Measurements from ENCODE around the gene ACOT11. TPM values are rescaled to one million over a fixed set of nuclear protein-coding genes. Genes with fewer than 3 reads are reported as not detected.
"Not testable (repeated sequence)": the region's sequence is repeated elsewhere in the genome, so short reads cannot be mapped to it uniquely, and the experiment has no call there.

The ACOT11 gene
- polyA plus RNA-seq, 1 experiment, result 2.4 TPM

GRCh38 chr1:54519709-54520108, 28.3 kb upstream of the ACOT11 start:
- H3K36me3 ChIP-seq (ENCODE audit: control insufficient read depth, insufficient read depth, low read length), result no peaks in the 10 kb centered on the region
- ChIA-PET CTCF (no interaction called here), POLR2A (no interaction called here)
- DNase-seq (ENCODE audit: low read depth), result no peak
- H3K4me3 ChIP-seq (ENCODE audit: low read depth, low read length), result no peak overlapping the region
- no peaks in the 10 kb centered on the region for H3K27me3 ChIP-seq (ENCODE audit: control insufficient read depth, insufficient read depth, low read length)
- 0 out of 2 replicates have a peak, but pooled peaks have one; percentile 13 for TF ChIP-seq CTCF (IDR thresholded peaks at IDR 0.05; ENCODE audit: insufficient read depth, low read depth, low read length)

GRCh38 chr1:54520631-54521321, 27.3 kb upstream of the ACOT11 start:
- POLR2A ChIA-PET, result interaction anchor here (0.6 kb wide), 1 partner anchor 13 kb away, joined by 7 read pairs; no protein-coding TSS in a partner anchor
- CTCF ChIA-PET, result no interaction called here
- no peak for TF ChIP-seq CTCF (IDR thresholded peaks at IDR 0.05; ENCODE audit: insufficient read depth, low read depth, low read length)
- H3K27me3 ChIP-seq (ENCODE audit: control insufficient read depth, insufficient read depth, low read length), result no peaks in the 10 kb centered on the region
- no peak for DNase-seq (ENCODE audit: low read depth)
- H3K4me3 ChIP-seq (ENCODE audit: low read depth, low read length), result no peak overlapping the region
- H3K36me3 ChIP-seq (ENCODE audit: control insufficient read depth, insufficient read depth, low read length), result no peaks in the 10 kb centered on the region

- H3K4me3 ChIP-seq (ENCODE audit: low read depth, low read length); H3K36me3 ChIP-seq (ENCODE audit: control insufficient read depth, insufficient read depth, low read length); H3K27me3 ChIP-seq (ENCODE audit: control insufficient read depth, insufficient read depth, low read length); POLR2A ChIA-PET; DNase-seq (ENCODE audit: low read depth): not testable (repeated sequence)
- CTCF ChIA-PET, result interaction anchor here (0.9 kb wide), 1 partner anchor 21 kb away, joined by 3 read pairs; no protein-coding TSS in a partner anchor
These were observed 21.5 kb upstream of the ACOT11 start for GRCh38 chr1:54526565-54526964.

GRCh38 chr1:54528613-54529012, 19.4 kb upstream of the ACOT11 start:
- no peak for DNase-seq (ENCODE audit: low read depth)
- no peaks in the 10 kb centered on the region for H3K27me3 ChIP-seq (ENCODE audit: control insufficient read depth, insufficient read depth, low read length)
- no peaks in the 10 kb centered on the region for H3K36me3 ChIP-seq (ENCODE audit: control insufficient read depth, insufficient read depth, low read length)
- H3K4me3 ChIP-seq (ENCODE audit: low read depth, low read length), result no peak overlapping the region
- CTCF ChIA-PET, result no interaction called here
- POLR2A ChIA-PET, result no interaction called here
- no peak for TF ChIP-seq CTCF (IDR thresholded peaks at IDR 0.05; ENCODE audit: insufficient read depth, low read depth, low read length)

- TF ChIP-seq CTCF (IDR thresholded peaks at IDR 0.05; ENCODE audit: insufficient read depth, low read depth, low read length), result no peak
- POLR2A ChIA-PET, result no interaction called here
- CTCF ChIA-PET, result no interaction called here
- Histone ChIP-seq H3K36me3 (ENCODE audit: control insufficient read depth, insufficient read depth, low read length) (no peaks in the 10 kb centered on the region), H3K4me3 (ENCODE audit: low read depth, low read length) (no peak overlapping the region), H3K27me3 (ENCODE audit: control insufficient read depth, insufficient read depth, low read length) (no peaks in the 10 kb centered on the region)
- no peak for DNase-seq (ENCODE audit: low read depth)
These were observed 16.0 kb upstream of the ACOT11 start for GRCh38 chr1:54532033-54532432.

- H3K36me3 ChIP-seq (ENCODE audit: control insufficient read depth, insufficient read depth, low read length); H3K27me3 ChIP-seq (ENCODE audit: control insufficient read depth, insufficient read depth, low read length); DNase-seq (ENCODE audit: low read depth); CTCF ChIA-PET; POLR2A ChIA-PET; H3K4me3 ChIP-seq (ENCODE audit: low read depth, low read length): not testable (repeated sequence)
These were observed 11.4 kb upstream of the ACOT11 start for GRCh38 chr1:54536656-54537055.

All from BJ (cell line).